Colonic mucosa (tissue), 4 donors: Measurements from ENCODE around the gene KIAA0232. TPM values are rescaled to one million over a fixed set of nuclear protein-coding genes. Genes with fewer than 3 reads are reported as not detected.

Experiments used
- DNase-seq: peaks from one replicate; pipeline ENCODE4 v3.0.0-alpha.2; 2020
- H3K27ac ChIP-seq: fragments of 200-600 bp; one replicate; pipeline ENCODE4 v1.8.0; 2021
- H3K27me3 ChIP-seq: fragments of 200-600 bp; one replicate; pipeline ENCODE4 v1.8.0; 2021
- H3K36me3 ChIP-seq: fragments of 200-600 bp; one replicate; pipeline ENCODE4 v1.8.0; 2021
- H3K4me1 ChIP-seq: fragments of 200-600 bp; one replicate; pipeline ENCODE4 v1.8.0; 2021; ENCODE audit warnings: mild to moderate bottlenecking
- H3K4me3 ChIP-seq: fragments of 200-600 bp; one replicate; pipeline ENCODE4 v1.8.0; 2021
- H3K9ac ChIP-seq, 2 donors: one replicate each; pipeline ENCODE4 v1.7.0; 2013; ENCODE audit warnings: control low read depth in 2 of 2, low read depth in 2 of 2, low read length in 2 of 2
- H3K9me3 ChIP-seq: fragments of 200-600 bp; one replicate; pipeline ENCODE4 v1.8.0; 2021
- intact Hi-C: fragments of 100-400 bp; cut with DNase I; formaldehyde crosslinking; loops from one replicate; pipeline ENCODE4 v1.14.1; 2022
- total RNA-seq, 2 donors: library from RNA; stranded (reverse); fragmentation: NEBNext Ultra II Directional in 1 of 2; extraction: Animal tissue kit (Norgen Biotek cat#: 25700) in 1 of 2; gene quantifications; one replicate each; pipeline ENCODE4 v1.2.1, GENCODE V29; 2021
- TF ChIP-seq, protein P1 (sequence below): fragments of 200-600 bp; IDR thresholded peaks from one replicate; pipeline ENCODE4 v1.8.0; 2022; ENCODE audit warnings: antibody characterized with exemption, mild to moderate bottlenecking
- donor health status: healthy.
- donor health status: DM: no; HTN: no; CAD: no.
- donor health status: DM: no; HTN: no; CAD: no.

The KIAA0232 gene
- total RNA-seq, 2 donors from 2014 or later = 20.8 to 32.8 TPM

DNA sequence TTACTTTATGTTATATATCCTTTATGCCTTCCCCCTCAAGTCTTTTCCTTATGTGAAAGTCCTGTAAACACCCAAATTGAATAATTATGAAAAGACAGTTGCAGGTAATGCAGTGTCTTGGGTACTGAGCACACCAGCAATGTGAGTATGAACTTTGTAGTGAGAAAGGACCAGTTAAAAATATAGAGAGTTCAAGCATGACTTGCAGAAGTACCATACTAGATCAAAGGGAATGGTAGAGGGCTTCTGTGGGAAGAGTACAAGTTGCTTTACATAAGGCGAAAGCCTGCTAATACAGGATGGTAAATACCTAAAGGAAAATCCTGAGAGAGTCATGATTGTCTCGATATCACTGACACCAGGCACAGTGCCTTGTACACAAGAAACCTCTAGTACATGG is 25.7 kb downstream of the KIAA0232 start:
- intact Hi-C loops = no loop called here
- no peak overlapping the region for H3K27ac ChIP-seq

DNA sequence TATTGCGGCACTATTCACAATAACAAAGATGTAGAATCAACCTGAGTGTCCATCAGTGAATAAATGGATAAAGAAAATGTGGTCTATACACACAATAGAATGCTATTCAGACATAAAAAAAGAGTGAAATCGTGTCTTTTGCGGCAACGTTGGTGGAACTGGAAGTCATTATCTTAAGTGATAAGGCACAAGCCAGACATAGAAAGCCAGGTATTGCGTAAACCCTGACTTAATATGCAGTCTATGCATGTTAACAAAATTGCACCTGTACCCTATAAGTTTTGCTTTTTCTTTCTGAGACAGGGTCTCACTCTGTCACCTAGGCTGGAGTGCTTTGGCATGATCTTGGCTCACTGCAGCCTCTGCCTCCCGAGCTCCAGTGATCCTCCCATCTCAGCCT is 28.6 kb downstream of the KIAA0232 start:
- H3K4me3 ChIP-seq = no peak overlapping the region
- no peaks in the 10 kb centered on the region for H3K4me1 ChIP-seq
- no peak for DNase-seq
- no peaks in the 10 kb centered on the region for H3K27me3 ChIP-seq
- no peaks in the 10 kb centered on the region for H3K9me3 ChIP-seq
- no peak overlapping the region for H3K9ac ChIP-seq
- H3K36me3 ChIP-seq = no peaks in the 10 kb centered on the region
- H3K27ac ChIP-seq = no peak overlapping the region
- intact Hi-C loops = no loop called here
- TF ChIP-seq, protein P1, sequence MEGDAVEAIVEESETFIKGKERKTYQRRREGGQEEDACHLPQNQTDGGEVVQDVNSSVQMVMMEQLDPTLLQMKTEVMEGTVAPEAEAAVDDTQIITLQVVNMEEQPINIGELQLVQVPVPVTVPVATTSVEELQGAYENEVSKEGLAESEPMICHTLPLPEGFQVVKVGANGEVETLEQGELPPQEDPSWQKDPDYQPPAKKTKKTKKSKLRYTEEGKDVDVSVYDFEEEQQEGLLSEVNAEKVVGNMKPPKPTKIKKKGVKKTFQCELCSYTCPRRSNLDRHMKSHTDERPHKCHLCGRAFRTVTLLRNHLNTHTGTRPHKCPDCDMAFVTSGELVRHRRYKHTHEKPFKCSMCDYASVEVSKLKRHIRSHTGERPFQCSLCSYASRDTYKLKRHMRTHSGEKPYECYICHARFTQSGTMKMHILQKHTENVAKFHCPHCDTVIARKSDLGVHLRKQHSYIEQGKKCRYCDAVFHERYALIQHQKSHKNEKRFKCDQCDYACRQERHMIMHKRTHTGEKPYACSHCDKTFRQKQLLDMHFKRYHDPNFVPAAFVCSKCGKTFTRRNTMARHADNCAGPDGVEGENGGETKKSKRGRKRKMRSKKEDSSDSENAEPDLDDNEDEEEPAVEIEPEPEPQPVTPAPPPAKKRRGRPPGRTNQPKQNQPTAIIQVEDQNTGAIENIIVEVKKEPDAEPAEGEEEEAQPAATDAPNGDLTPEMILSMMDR = no peak

More for the DNA sequence above, 25.7 kb downstream of the KIAA0232 start:
- TF ChIP-seq, protein P1 = no peak
- Histone ChIP-seq H3K36me3 (no peaks in the 10 kb centered on the region), H3K9me3 (no peaks in the 10 kb centered on the region), H3K4me3 (no peak overlapping the region), H3K27me3 (no peaks in the 10 kb centered on the region), H3K9ac (no peak overlapping the region), H3K4me1 (peaks cover 7% of the 10 kb centered on the region)
- no peak for DNase-seq

DNA sequence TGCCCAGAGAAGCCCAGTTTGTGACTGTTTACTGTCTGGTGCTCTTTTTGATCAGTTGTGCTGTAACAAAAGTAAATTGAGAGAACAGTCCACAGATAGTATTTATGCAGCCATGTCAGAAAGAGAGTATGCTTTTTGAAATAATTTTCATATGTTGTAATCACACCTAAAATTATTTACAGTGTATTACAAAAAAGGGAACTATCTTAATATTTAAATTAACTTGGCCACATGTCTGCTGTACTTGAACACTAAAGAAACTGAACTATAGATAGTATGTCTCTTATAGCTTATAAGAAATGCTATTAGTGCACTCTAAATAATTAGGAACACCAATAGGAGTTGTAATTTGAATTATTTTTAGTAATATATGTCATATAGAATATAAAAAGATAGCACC is 30.2 kb downstream of the KIAA0232 start:
- Histone ChIP-seq H3K9ac (no peak overlapping the region), H3K27ac (no peak overlapping the region), H3K27me3 (no peaks in the 10 kb centered on the region), H3K36me3 (no peaks in the 10 kb centered on the region), H3K4me3 (no peak overlapping the region), H3K4me1 (no peaks in the 10 kb centered on the region), H3K9me3 (no peaks in the 10 kb centered on the region)
- DNase-seq = no peak
- intact Hi-C loops = no loop called here
- TF ChIP-seq, protein P1 = no peak

DNA sequence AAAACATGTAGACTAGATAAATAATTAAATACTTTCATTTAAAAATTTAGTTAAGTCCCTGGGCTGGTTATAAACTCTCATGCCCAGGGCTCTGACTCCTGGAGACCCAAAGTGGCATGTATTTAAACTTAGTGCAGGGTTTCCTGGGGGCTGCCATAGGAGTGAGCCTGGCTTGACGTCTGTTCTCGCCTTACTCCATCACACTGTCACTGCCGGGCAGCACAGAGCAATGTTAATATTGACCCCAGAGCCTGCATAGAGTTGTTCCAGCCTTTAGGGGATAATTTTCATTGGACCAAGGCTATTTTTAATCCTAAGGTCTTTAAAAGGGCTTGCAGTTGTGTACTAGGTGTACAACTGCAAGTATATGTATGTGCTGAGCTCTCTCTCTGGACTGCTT is 31.2 kb downstream of the KIAA0232 start:
- no peaks in the 10 kb centered on the region for H3K9me3 ChIP-seq
- H3K4me3 ChIP-seq = no peak overlapping the region
- H3K4me1 ChIP-seq = no peaks in the 10 kb centered on the region
- TF ChIP-seq, protein P1 = no peak
- H3K9ac ChIP-seq = no peak overlapping the region
- intact Hi-C loops = no loop called here
- no peaks in the 10 kb centered on the region for H3K27me3 ChIP-seq
- H3K36me3 ChIP-seq = no peaks in the 10 kb centered on the region
- DNase-seq = no peak
- no peak overlapping the region for H3K27ac ChIP-seq

DNA sequence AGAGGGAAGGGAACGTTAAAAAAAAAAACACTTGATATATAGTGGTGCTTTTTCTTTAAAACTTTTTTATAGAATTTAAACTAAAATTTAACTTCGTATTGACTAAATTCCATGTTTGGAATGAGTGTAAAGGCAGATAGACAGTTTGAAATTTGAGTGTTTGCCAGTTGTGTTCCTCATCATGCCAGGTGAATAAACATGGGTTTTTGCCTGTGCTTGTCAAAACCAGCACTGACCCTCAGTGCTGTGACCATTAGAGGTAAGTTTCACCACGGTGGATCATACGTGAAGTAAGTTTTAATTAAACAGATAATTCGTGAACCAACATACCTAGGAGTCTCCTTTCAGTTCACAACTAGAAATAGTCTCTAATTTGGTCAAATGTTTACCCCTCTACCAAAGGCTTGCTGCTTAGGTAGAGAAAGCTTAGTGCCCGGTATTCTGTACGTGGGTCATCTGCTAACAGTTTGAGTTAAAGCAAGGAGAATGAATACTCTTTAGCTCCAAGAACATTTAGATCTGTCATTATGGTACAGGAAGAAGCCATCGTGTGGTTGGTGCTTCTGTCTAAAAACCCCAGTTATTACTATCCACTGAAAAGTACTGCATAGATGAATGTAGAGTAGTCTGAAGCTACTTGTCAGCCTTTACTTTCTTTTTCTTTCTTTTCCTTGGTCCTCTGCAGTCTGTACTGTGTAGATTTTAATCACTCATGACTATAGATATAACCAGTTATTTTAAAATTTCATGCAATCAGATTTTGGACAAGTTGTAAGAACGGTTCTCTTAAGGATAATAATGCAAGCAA is 32.7 kb downstream of the KIAA0232 start:
- Histone ChIP-seq H3K4me1 (no peaks in the 10 kb centered on the region), H3K27ac (no peak overlapping the region), H3K9ac (no peak overlapping the region), H3K36me3 (no peaks in the 10 kb centered on the region), H3K27me3 (no peaks in the 10 kb centered on the region), H3K9me3 (no peaks in the 10 kb centered on the region), H3K4me3 (no peak overlapping the region)
- intact Hi-C loops = no loop called here
- TF ChIP-seq, protein P1 = no peak
- DNase-seq = no peak
